ENCODE measurements around the gene CYBA. TPM values are rescaled to one million over a fixed set of nuclear protein-coding genes. Genes with fewer than 3 reads are reported as not detected.

The CYBA gene
- total and polyA plus RNA-seq, 2 of the 13 experiments (the other 11 are each of a cell fraction or from before 2014, with no cell fraction given), result 196 to 250 TPM

- TF ChIP-seq CBX5 (CRISPR knock-in tag; IDR thresholded peaks at IDR 0.05; ENCODE audit: borderline replicate concordance), result no peak; the same call in 1 of the 2 replicates
- no peak for TF ChIP-seq PCBP1 (IDR thresholded peaks at IDR 0.05; ENCODE audit: borderline replicate concordance, low read depth, low read length)
- TF ChIP-seq ZNF30 (CRISPR knock-in tag; IDR thresholded peaks at IDR 0.05), result peak; percentile 84; the same call in 1 of the 2 replicates
- TF ChIP-seq SIN3B (IDR thresholded peaks at IDR 0.05; ENCODE audit: low read length), result no peak
- TF ChIP-seq SIX4 (CRISPR knock-in tag; IDR thresholded peaks at IDR 0.05), result peak; percentile 33; the same call in 1 of the 2 replicates
- TF ChIP-seq ZNF441 (CRISPR knock-in tag; IDR thresholded peaks at IDR 0.05; ENCODE audit: borderline replicate concordance), result no peak; the same call in 1 of the 2 replicates
- TF ChIP-seq, protein P1, sequence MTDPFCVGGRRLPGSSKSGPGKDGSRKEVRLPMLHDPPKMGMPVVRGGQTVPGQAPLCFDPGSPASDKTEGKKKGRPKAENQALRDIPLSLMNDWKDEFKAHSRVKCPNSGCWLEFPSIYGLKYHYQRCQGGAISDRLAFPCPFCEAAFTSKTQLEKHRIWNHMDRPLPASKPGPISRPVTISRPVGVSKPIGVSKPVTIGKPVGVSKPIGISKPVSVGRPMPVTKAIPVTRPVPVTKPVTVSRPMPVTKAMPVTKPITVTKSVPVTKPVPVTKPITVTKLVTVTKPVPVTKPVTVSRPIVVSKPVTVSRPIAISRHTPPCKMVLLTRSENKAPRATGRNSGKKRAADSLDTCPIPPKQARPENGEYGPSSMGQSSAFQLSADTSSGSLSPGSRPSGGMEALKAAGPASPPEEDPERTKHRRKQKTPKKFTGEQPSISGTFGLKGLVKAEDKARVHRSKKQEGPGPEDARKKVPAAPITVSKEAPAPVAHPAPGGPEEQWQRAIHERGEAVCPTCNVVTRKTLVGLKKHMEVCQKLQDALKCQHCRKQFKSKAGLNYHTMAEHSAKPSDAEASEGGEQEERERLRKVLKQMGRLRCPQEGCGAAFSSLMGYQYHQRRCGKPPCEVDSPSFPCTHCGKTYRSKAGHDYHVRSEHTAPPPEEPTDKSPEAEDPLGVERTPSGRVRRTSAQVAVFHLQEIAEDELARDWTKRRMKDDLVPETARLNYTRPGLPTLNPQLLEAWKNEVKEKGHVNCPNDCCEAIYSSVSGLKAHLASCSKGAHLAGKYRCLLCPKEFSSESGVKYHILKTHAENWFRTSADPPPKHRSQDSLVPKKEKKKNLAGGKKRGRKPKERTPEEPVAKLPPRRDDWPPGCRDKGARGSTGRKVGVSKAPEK (CRISPR knock-in tag; IDR thresholded peaks at IDR 0.05; ENCODE audit: borderline replicate concordance), result no peak
- TF ChIP-seq ATM (IDR thresholded peaks at IDR 0.05; ENCODE audit: borderline replicate concordance), result no peak
- TF ChIP-seq ZGPAT (CRISPR knock-in tag; IDR thresholded peaks at IDR 0.05), result peak; percentile 87; the same call in 1 of the 2 replicates
- no peak for TF ChIP-seq MAFK (conservative IDR thresholded peaks at IDR 0.05 in 1 of 2, IDR thresholded peaks at IDR 0.05 in 1 of 2; ENCODE audit: low read length in 2 of 2)
- TF ChIP-seq SSRP1 (CRISPR knock-in tag; IDR thresholded peaks at IDR 0.05), result no peak
- TF ChIP-seq TBX3 (IDR thresholded peaks at IDR 0.05; ENCODE audit: borderline replicate concordance), result no peak
- peak; percentile 86; the same call in 1 of the 2 replicates for TF ChIP-seq ZNF564 (CRISPR knock-in tag; IDR thresholded peaks at IDR 0.05)
- no peak for TF ChIP-seq SIX1 (CRISPR knock-in tag; IDR thresholded peaks at IDR 0.05; ENCODE audit: borderline replicate concordance)
- 0 out of 2 replicates have a peak, but pooled peaks have one; percentile 3 for TF ChIP-seq ZNF224 (CRISPR knock-in tag; IDR thresholded peaks at IDR 0.05)
- peak; percentile 86 for TF ChIP-seq HOXA3 (CRISPR knock-in tag; IDR thresholded peaks at IDR 0.05)
- peak; percentile 56 for TF ChIP-seq IRF2 (CRISPR knock-in tag; IDR thresholded peaks at IDR 0.05)
- TF ChIP-seq PITX1 (CRISPR knock-in tag; IDR thresholded peaks at IDR 0.05), result no peak; the same call in 1 of the 2 replicates
- TF ChIP-seq, protein P2, sequence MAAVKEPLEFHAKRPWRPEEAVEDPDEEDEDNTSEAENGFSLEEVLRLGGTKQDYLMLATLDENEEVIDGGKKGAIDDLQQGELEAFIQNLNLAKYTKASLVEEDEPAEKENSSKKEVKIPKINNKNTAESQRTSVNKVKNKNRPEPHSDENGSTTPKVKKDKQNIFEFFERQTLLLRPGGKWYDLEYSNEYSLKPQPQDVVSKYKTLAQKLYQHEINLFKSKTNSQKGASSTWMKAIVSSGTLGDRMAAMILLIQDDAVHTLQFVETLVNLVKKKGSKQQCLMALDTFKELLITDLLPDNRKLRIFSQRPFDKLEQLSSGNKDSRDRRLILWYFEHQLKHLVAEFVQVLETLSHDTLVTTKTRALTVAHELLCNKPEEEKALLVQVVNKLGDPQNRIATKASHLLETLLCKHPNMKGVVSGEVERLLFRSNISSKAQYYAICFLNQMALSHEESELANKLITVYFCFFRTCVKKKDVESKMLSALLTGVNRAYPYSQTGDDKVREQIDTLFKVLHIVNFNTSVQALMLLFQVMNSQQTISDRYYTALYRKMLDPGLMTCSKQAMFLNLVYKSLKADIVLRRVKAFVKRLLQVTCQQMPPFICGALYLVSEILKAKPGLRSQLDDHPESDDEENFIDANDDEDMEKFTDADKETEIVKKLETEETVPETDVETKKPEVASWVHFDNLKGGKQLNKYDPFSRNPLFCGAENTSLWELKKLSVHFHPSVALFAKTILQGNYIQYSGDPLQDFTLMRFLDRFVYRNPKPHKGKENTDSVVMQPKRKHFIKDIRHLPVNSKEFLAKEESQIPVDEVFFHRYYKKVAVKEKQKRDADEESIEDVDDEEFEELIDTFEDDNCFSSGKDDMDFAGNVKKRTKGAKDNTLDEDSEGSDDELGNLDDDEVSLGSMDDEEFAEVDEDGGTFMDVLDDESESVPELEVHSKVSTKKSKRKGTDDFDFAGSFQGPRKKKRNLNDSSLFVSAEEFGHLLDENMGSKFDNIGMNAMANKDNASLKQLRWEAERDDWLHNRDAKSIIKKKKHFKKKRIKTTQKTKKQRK (IDR thresholded peaks at IDR 0.05; ENCODE audit: low read length), result no peak
- peak; percentile 81 for TF ChIP-seq ZNF552 (CRISPR knock-in tag; IDR thresholded peaks at IDR 0.05; ENCODE audit: borderline replicate concordance)
- no peak for TF ChIP-seq NPAS2 (CRISPR knock-in tag; IDR thresholded peaks at IDR 0.05; ENCODE audit: borderline replicate concordance)
Measured at GRCh38 chr16:88662843-88663606, 12.2 kb upstream of the CYBA start, which contains the start of gene MVD (continued).
